Left lung (tissue), 10 donors: ENCODE data around the gene ABCB10. TPM values are rescaled to one million over a fixed set of nuclear protein-coding genes. Genes with fewer than 3 reads are reported as not detected.
"Not testable (repeated sequence)": the region's sequence is repeated elsewhere in the genome, so short reads cannot be mapped to it uniquely, and the experiment has no call there.

ENCODE experiments used
- ATAC-seq: fragments of 200-7000 bp; cut with Tn5 transposase; one replicate; pipeline ENCODE4 v1.9.1; 2020; ENCODE audit warnings: moderate library complexity
- DNase-seq, 4 donors: peaks; one replicate each; pipeline ENCODE4 v3.0.0-alpha.2; 2013 to 2020
- H3K27ac ChIP-seq, 2 donors: fragments of 200-600 bp; sonication (generic) in 1 of 2; one replicate each; pipeline versions ENCODE4 v1.5.0 to v1.8.0; 2020 to 2021
- H3K27me3 ChIP-seq, 2 donors: fragments of 200-600 bp; sonication (generic) in 1 of 2; one replicate each; pipeline versions ENCODE4 v1.5.0 to v1.8.0; 2020 to 2021
- H3K36me3 ChIP-seq, 2 donors: fragments of 200-600 bp; sonication (generic) in 1 of 2; one replicate each; pipeline versions ENCODE4 v1.5.0 to v1.8.0; 2020 to 2021
- H3K4me1 ChIP-seq, 2 donors: fragments of 200-600 bp; one replicate each; pipeline ENCODE4 v1.8.0; 2021
- H3K4me3 ChIP-seq, 2 donors: fragments of 200-600 bp; sonication (generic) in 1 of 2; one replicate each; pipeline versions ENCODE4 v1.5.0 to v1.8.0; 2020 to 2021; ENCODE audit warnings: mild to moderate bottlenecking in 1 of 2
- H3K9me3 ChIP-seq, 2 donors: fragments of 200-600 bp; sonication (generic) in 1 of 2; one replicate each; pipeline versions ENCODE4 v1.5.0 to v1.8.0; 2020 to 2021
- CTCF ChIP-seq, 2 donors: fragments of 200-600 bp; sonication (generic) in 1 of 2; IDR thresholded peaks; one replicate each; pipeline versions ENCODE4 v1.5.0 to v1.8.0; 2021; ENCODE audit warnings: antibody characterized with exemption in 2 of 2
- intact Hi-C, 2 donors: fragments of 100-400 bp; cut with DNase I; formaldehyde crosslinking; loops; one replicate each; pipeline versions ENCODE4 v1.11.2 to v1.14.2; 2022
- polyA plus RNA-seq, 6 donors: library from polyadenylated mRNA; unstranded; fragments of 120-200 nt; gene quantifications; one replicate each; pipeline ENCODE4 v1.2.1, GENCODE V29; 2013; ENCODE audit not compliant: insufficient read length in 6 of 6
- total RNA-seq, 2 donors: library from RNA; stranded (reverse); fragmentation: NEBNext Ultra II Directional; extraction: Animal tissue kit (Norgen Biotek cat#: 25700); gene quantifications; one replicate each; pipeline ENCODE4 v1.2.1, GENCODE V29; 2021
- donor health status: DM: no; HTN: yes; CAD: no.
- donor health status: DM: no; HTN: no; CAD: no.

Gene ABCB10
- total and polyA plus RNA-seq, 8 donors, result 16.4 to 25.6 (median 20.1) TPM

GRCh38 chr1:229523052-229523451 lies 35.5 kb downstream of the ABCB10 start:
- H3K4me1 ChIP-seq, result no peaks in the 10 kb centered on the region
- DNase-seq (no peak), ATAC-seq (no peak)
- no peak for TF ChIP-seq CTCF (IDR thresholded peaks at IDR 0.05)
- no peak overlapping the region for H3K4me3 ChIP-seq
- intact Hi-C loops, result no loop called here
- peaks cover 0 to 96% of the 10 kb centered on the region in 2 donors for H3K36me3 ChIP-seq
- no peaks in the 10 kb centered on the region for H3K9me3 ChIP-seq
- no peak overlapping the region for H3K27ac ChIP-seq
- no peaks in the 10 kb centered on the region for H3K27me3 ChIP-seq

- Histone ChIP-seq H3K4me1 (peaks cover 0 to 5% of the 10 kb centered on the region in 2 donors), H3K4me3 (no peak overlapping the region), H3K27me3 (no peaks in the 10 kb centered on the region), H3K9me3 (no peaks in the 10 kb centered on the region), H3K36me3 (peaks cover 0 to 16% of the 10 kb centered on the region in 2 donors), H3K27ac (no peak overlapping the region)
- intact Hi-C loops, result no loop called here
- ATAC-seq (peak; percentile 97), DNase-seq (peak in 3 of 4 donors; percentile 41 to 72 (median 50))
- TF ChIP-seq CTCF (IDR thresholded peaks at IDR 0.05), result peak; percentile 64 to 75
These were observed 43.8 kb downstream of the ABCB10 start for GRCh38 chr1:229514578-229515275.

GRCh38 chr1:229511625-229512024 lies 46.9 kb downstream of the ABCB10 start:
- intact Hi-C loops, H3K9me3 ChIP-seq, H3K27ac ChIP-seq, H3K27me3 ChIP-seq, DNase-seq, ATAC-seq, H3K36me3 ChIP-seq, H3K4me3 ChIP-seq: not testable (repeated sequence)
- peaks cover 6 to 24% of the 10 kb centered on the region in 2 donors for H3K4me1 ChIP-seq

GRCh38 chr1:229511201-229511600 lies 47.3 kb downstream of the ABCB10 start:
- H3K4me1 ChIP-seq, result peaks cover 6 to 28% of the 10 kb centered on the region in 2 donors
- DNase-seq, H3K36me3 ChIP-seq, H3K4me3 ChIP-seq, H3K27me3 ChIP-seq, H3K27ac ChIP-seq, intact Hi-C loops, ATAC-seq, H3K9me3 ChIP-seq: not testable (repeated sequence)

- intact Hi-C loops, result no loop called here
- H3K9me3 ChIP-seq, result no peaks in the 10 kb centered on the region
- TF ChIP-seq CTCF (IDR thresholded peaks at IDR 0.05), result no peak
These were observed 48.9 kb downstream of the ABCB10 start for GRCh38 chr1:229509576-229509975.

GRCh38 chr1:229508823-229509337 lies 49.6 kb downstream of the ABCB10 start:
- DNase-seq (peak in 1 of 4 donors; percentile 1), ATAC-seq (peak; percentile 5)
- peak overlapping the region; percentile 91 to 96 for H3K27ac ChIP-seq
- H3K9me3 ChIP-seq, result no peaks in the 10 kb centered on the region
- no peaks in the 10 kb centered on the region for H3K27me3 ChIP-seq
- TF ChIP-seq CTCF (IDR thresholded peaks at IDR 0.05), result no peak
- intact Hi-C loops, result no loop called here
- peaks cover 0 to 8% of the 10 kb centered on the region in 2 donors for H3K36me3 ChIP-seq
- peaks cover 6 to 24% of the 10 kb centered on the region in 2 donors for H3K4me1 ChIP-seq
- H3K4me3 ChIP-seq, result peak overlapping the region; percentile 75 to 95

More at GRCh38 chr1:229509576-229509975, 48.9 kb downstream of the ABCB10 start:
- Histone ChIP-seq H3K36me3 (peaks cover 0 to 7% of the 10 kb centered on the region in 2 donors), H3K27me3 (no peaks in the 10 kb centered on the region), H3K4me3 (no peak overlapping the region), H3K27ac (no peak overlapping the region), H3K4me1 (peaks cover 6 to 27% of the 10 kb centered on the region in 2 donors)
- no peak for ATAC-seq
- no peak for DNase-seq
